Breast epithelium (tissue), 4 donors: ENCODE data around the gene ULK4. TPM values are rescaled to one million over a fixed set of nuclear protein-coding genes. Genes with fewer than 3 reads are reported as not detected.

Experiments used
- DNase-seq, 2 donors: peaks; one replicate each; pipeline ENCODE4 v3.0.0-alpha.2; 2019; ENCODE audit warnings: low spot score in 2 of 2
- H3K27ac ChIP-seq, 2 donors: fragments of 200-600 bp; sonication (generic) in 1 of 2; one replicate each; pipeline ENCODE4 v1.5.1; 2016 to 2019; ENCODE audit warnings: mild to moderate bottlenecking in 1 of 2
- H3K27me3 ChIP-seq, 2 donors: fragments of 200-600 bp; sonication (generic) in 1 of 2; one replicate each; pipeline versions ENCODE4 v1.5.1 to v1.6.0; 2017 to 2019; ENCODE audit warnings: control low read depth in 1 of 2, mild to moderate bottlenecking in 1 of 2
- H3K36me3 ChIP-seq: fragments of 200-600 bp; one replicate; pipeline ENCODE4 v1.5.1; 2019
- H3K4me1 ChIP-seq, 2 donors: fragments of 200-600 bp; sonication (generic); one replicate each; pipeline ENCODE4 v1.5.1; 2016 to 2019; ENCODE audit warnings: control low read depth in 1 of 2
- H3K4me3 ChIP-seq, 3 donors: fragments of 200-600 bp; sonication (generic); 1 replicate in 2 of 3; 2 replicates in 1 of 3; pipeline ENCODE4 v1.5.1; 2016 to 2019; ENCODE audit warnings: mild to moderate bottlenecking in 3 of 3, moderate library complexity in 2 of 3
- H3K9me3 ChIP-seq, 2 donors: fragments of 200-600 bp; sonication (generic) in 1 of 2; one replicate each; pipeline ENCODE4 v1.5.1; 2016 to 2019; ENCODE audit warnings: control low read depth in 1 of 2
- CTCF ChIP-seq, 3 donors: fragments of 450-650 bp; IDR thresholded peaks; one replicate each; pipeline ENCODE4 v1.5.1; 2016 to 2017; ENCODE audit warnings: antibody characterized with exemption in 3 of 3, mild to moderate bottlenecking in 3 of 3, moderate library complexity in 3 of 3
- POLR2A ChIP-seq: fragments of 450-650 bp; IDR thresholded peaks from one replicate; pipeline ENCODE4 v1.6.1; 2016; ENCODE audit warnings: antibody characterized with exemption, mild to moderate bottlenecking, moderate library complexity
- POLR2AphosphoS5 ChIP-seq, 3 donors: sonication (generic); formaldehyde crosslinking; IDR thresholded peaks; one replicate each; pipeline ENCODE4 v1.6.1; 2017; ENCODE audit warnings: antibody characterized with exemption in 3 of 3
- intact Hi-C: fragments of 100-400 bp; cut with DNase I; formaldehyde crosslinking; loops from one replicate; pipeline ENCODE4 v1.15.1; 2023; ENCODE audit warnings: low total_unique reads
- total RNA-seq, 3 donors: library from RNA; depleted of rRNA; stranded (reverse); fragments of >200 nt; gene quantifications; one replicate each; pipeline ENCODE4 v1.1.0, GENCODE V29; 2016

ULK4 gene
- total RNA-seq, 3 donors from 2014 or later: 23.0 to 52.8 (median 31.8) TPM

- Histone ChIP-seq H3K4me3 (no peak overlapping the region), H3K27ac (no peak overlapping the region), H3K4me1 (peaks cover 0 to 18% of the 10 kb centered on the region in 2 donors), H3K27me3 (no peaks in the 10 kb centered on the region), H3K9me3 (no peaks in the 10 kb centered on the region), H3K36me3 (no peaks in the 10 kb centered on the region)
- TF ChIP-seq POLR2AphosphoS5 (IDR thresholded peaks at IDR 0.05) (no peak), CTCF (IDR thresholded peaks at IDR 0.05) (no peak), POLR2A (no peak)
- intact Hi-C loops: no loop called here
- no peak for DNase-seq
These were observed 748.3 kb downstream of the ULK4 start for GRCh38 chr3:41213588-41213987.

GRCh38 chr3:41212088-41212487 is 749.8 kb downstream of the ULK4 start:
- Histone ChIP-seq H3K4me3 (no peak overlapping the region), H3K4me1 (peaks cover 0 to 26% of the 10 kb centered on the region in 2 donors), H3K36me3 (no peaks in the 10 kb centered on the region), H3K9me3 (no peaks in the 10 kb centered on the region), H3K27ac (no peak overlapping the region), H3K27me3 (no peaks in the 10 kb centered on the region)
- TF ChIP-seq POLR2AphosphoS5 (IDR thresholded peaks at IDR 0.05) (no peak), POLR2A (no peak), CTCF (IDR thresholded peaks at IDR 0.05) (no peak)
- intact Hi-C loops: no loop called here
- no peak for DNase-seq

GRCh38 chr3:41210966-41211365 is 750.9 kb downstream of the ULK4 start:
- DNase-seq: no peak
- TF ChIP-seq CTCF (IDR thresholded peaks at IDR 0.05): no peak
- no peak for TF ChIP-seq POLR2AphosphoS5 (IDR thresholded peaks at IDR 0.05)
- TF ChIP-seq POLR2A: no peak
- no peak overlapping the region for H3K4me3 ChIP-seq
- intact Hi-C loops: no loop called here
- H3K9me3 ChIP-seq: no peaks in the 10 kb centered on the region
- H3K27me3 ChIP-seq: no peaks in the 10 kb centered on the region
- H3K36me3 ChIP-seq: no peaks in the 10 kb centered on the region
- H3K27ac ChIP-seq: no peak overlapping the region
- H3K4me1 ChIP-seq: peaks cover 0 to 31% of the 10 kb centered on the region in 2 donors

GRCh38 chr3:41209646-41210045 is 752.3 kb downstream of the ULK4 start:
- Histone ChIP-seq H3K4me1 (peaks cover 0 to 36% of the 10 kb centered on the region in 2 donors), H3K36me3 (no peaks in the 10 kb centered on the region), H3K4me3 (no peak overlapping the region), H3K9me3 (no peaks in the 10 kb centered on the region), H3K27ac (no peak overlapping the region), H3K27me3 (no peaks in the 10 kb centered on the region)
- TF ChIP-seq POLR2A: no peak
- no peak for TF ChIP-seq CTCF (IDR thresholded peaks at IDR 0.05)
- TF ChIP-seq POLR2AphosphoS5 (IDR thresholded peaks at IDR 0.05): no peak
- DNase-seq: no peak
- intact Hi-C loops: no loop called here

GRCh38 chr3:41208507-41209220 is 753.2 kb downstream of the ULK4 start:
- no peaks in the 10 kb centered on the region for H3K36me3 ChIP-seq
- no peaks in the 10 kb centered on the region for H3K9me3 ChIP-seq
- intact Hi-C loops: no loop called here
- TF ChIP-seq POLR2A: no peak
- no peak for TF ChIP-seq CTCF (IDR thresholded peaks at IDR 0.05)
- no peak for TF ChIP-seq POLR2AphosphoS5 (IDR thresholded peaks at IDR 0.05)
- no peaks in the 10 kb centered on the region for H3K27me3 ChIP-seq
- H3K27ac ChIP-seq: no peak overlapping the region
- no peak for DNase-seq
- H3K4me1 ChIP-seq: peaks cover 0 to 34% of the 10 kb centered on the region in 2 donors
- no peak overlapping the region for H3K4me3 ChIP-seq
